SK-N-SH treated with all-trans-retinoic acid at 6 μM for 48 hours (cell line): Measurements from ENCODE around the gene TRIM45.
A peak's percentile ranks its signal among the peaks of the same experiment; 100 is the strongest.

Experiments used
- ATAC-seq: fragments of 200-7000 bp; cut with Tn5 transposase; 3 replicates; pipeline ENCODE4 v1.9.1; 2020; ENCODE audit warnings: mild to moderate bottlenecking, moderate library complexity
- BACH2 ChIP-seq: fragments of 250-450 bp; sonication (Bioruptor Pico); IDR thresholded peaks from 2 replicates; pipeline ENCODE4 v1.9.0; 2021; ENCODE audit warnings: mild to moderate bottlenecking, borderline replicate concordance
- CREB5 ChIP-seq: fragments of 250-450 bp; sonication (Bioruptor Pico); IDR thresholded peaks from 2 replicates; pipeline ENCODE4 v1.5.1; 2020; ENCODE audit warnings: low read depth, mild to moderate bottlenecking, moderate library complexity
- CSDC2 ChIP-seq: fragments of 250-450 bp; sonication (Bioruptor Pico); IDR thresholded peaks from 2 replicates; pipeline ENCODE4 v1.5.0; 2020; ENCODE audit warnings: mild to moderate bottlenecking, moderate library complexity
- ESRRG ChIP-seq: fragments of 250-450 bp; sonication (Bioruptor Pico); IDR thresholded peaks from 2 replicates; pipeline ENCODE4 v1.6.1; 2021; ENCODE audit warnings: mild to moderate bottlenecking
- ISL1 ChIP-seq: fragments of 250-450 bp; sonication (Bioruptor Pico); IDR thresholded peaks from 2 replicates; pipeline ENCODE4 v2.1.2; 2022; ENCODE audit warnings: mild to moderate bottlenecking, moderate library complexity
- TCF4 ChIP-seq: fragments of 250-450 bp; sonication (Bioruptor Pico); IDR thresholded peaks from 2 replicates; pipeline ENCODE4 v1.8.0; 2021; ENCODE audit warnings: mild to moderate bottlenecking, moderate library complexity, borderline replicate concordance
- TOX ChIP-seq: fragments of 250-450 bp; sonication (Bioruptor Pico); IDR thresholded peaks from 2 replicates; pipeline ENCODE4 v1.8.0; 2021; ENCODE audit warnings: mild to moderate bottlenecking, moderate library complexity, borderline replicate concordance
- TSHZ2 ChIP-seq: fragments of 250-450 bp; sonication (Bioruptor Pico); IDR thresholded peaks from 2 replicates; pipeline ENCODE4 v1.5.0; 2020; ENCODE audit warnings: mild to moderate bottlenecking, moderate library complexity
- ZC3H10 ChIP-seq: fragments of 250-450 bp; sonication (Bioruptor Pico); IDR thresholded peaks from 2 replicates; pipeline ENCODE4 v1.5.1; 2021; ENCODE audit warnings: mild to moderate bottlenecking, moderate library complexity
- ZNF70 ChIP-seq: fragments of 450-650 bp; formaldehyde crosslinking; IDR thresholded peaks from 2 replicates; pipeline ENCODE4 v1.5.0; 2020; ENCODE audit warnings: mild to moderate bottlenecking, moderate library complexity
- ZNF8 ChIP-seq: fragments of 450-650 bp; formaldehyde crosslinking; IDR thresholded peaks from 2 replicates; pipeline ENCODE4 v1.5.0; 2020; ENCODE audit warnings: mild to moderate bottlenecking, moderate library complexity
- TF ChIP-seq, protein P1 (sequence below): fragments of 250-450 bp; sonication (Bioruptor Pico); IDR thresholded peaks from 2 replicates; pipeline ENCODE4 v1.8.0; 2020; ENCODE audit warnings: mild to moderate bottlenecking, moderate library complexity, borderline replicate concordance
- TF ChIP-seq, protein P2 (sequence below): fragments of 250-450 bp; sonication (Bioruptor Pico); IDR thresholded peaks from 2 replicates; pipeline ENCODE4 v1.5.1; 2021; ENCODE audit warnings: mild to moderate bottlenecking, moderate library complexity

TRIM45 gene

DNA sequence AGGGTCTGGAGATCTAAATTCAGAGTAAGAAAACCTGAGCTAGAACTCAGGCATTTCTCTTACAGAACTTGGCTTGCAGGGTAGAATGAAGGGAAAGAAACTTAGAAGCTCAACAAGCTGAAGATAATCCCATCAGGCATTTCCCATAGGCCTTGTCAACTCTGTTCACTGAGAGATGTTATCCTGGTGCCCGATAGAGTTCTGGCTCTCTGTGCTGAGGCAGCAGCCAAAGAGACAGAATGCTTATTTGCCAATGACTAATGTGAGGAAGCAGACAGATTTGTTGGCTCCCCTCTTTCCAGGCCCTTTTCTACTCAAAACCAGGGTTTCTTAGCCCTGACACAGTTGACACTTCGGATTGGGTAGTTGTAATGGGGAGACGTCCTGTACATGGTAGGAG lies 22.3 kb upstream of the TRIM45 start:
- peak; percentile 33; the same call in 2 of the 3 replicates for ATAC-seq
- no peak for TF ChIP-seq ZNF70
- TF ChIP-seq, protein P1, sequence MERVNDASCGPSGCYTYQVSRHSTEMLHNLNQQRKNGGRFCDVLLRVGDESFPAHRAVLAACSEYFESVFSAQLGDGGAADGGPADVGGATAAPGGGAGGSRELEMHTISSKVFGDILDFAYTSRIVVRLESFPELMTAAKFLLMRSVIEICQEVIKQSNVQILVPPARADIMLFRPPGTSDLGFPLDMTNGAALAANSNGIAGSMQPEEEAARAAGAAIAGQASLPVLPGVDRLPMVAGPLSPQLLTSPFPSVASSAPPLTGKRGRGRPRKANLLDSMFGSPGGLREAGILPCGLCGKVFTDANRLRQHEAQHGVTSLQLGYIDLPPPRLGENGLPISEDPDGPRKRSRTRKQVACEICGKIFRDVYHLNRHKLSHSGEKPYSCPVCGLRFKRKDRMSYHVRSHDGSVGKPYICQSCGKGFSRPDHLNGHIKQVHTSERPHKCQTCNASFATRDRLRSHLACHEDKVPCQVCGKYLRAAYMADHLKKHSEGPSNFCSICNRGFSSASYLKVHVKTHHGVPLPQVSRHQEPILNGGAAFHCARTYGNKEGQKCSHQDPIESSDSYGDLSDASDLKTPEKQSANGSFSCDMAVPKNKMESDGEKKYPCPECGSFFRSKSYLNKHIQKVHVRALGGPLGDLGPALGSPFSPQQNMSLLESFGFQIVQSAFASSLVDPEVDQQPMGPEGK = no peak
- TF ChIP-seq, protein P2, sequence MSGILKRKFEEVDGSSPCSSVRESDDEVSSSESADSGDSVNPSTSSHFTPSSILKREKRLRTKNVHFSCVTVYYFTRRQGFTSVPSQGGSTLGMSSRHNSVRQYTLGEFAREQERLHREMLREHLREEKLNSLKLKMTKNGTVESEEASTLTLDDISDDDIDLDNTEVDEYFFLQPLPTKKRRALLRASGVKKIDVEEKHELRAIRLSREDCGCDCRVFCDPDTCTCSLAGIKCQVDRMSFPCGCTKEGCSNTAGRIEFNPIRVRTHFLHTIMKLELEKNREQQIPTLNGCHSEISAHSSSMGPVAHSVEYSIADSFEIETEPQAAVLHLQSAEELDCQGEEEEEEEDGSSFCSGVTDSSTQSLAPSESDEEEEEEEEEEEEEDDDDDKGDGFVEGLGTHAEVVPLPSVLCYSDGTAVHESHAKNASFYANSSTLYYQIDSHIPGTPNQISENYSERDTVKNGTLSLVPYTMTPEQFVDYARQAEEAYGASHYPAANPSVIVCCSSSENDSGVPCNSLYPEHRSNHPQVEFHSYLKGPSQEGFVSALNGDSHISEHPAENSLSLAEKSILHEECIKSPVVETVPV (CRISPR knock-in tag) = no peak
- TF ChIP-seq TSHZ2 (CRISPR knock-in tag) = no peak
- no peak for TF ChIP-seq ZNF8 (CRISPR knock-in tag)
- no peak for TF ChIP-seq TOX

GRCh38 chr1:117143172-117143571 lies 21.6 kb upstream of the TRIM45 start:
- TF ChIP-seq ESRRG (no peak), CREB5 (CRISPR knock-in tag) (no peak), CSDC2 (no peak), BACH2 (CRISPR knock-in tag) (no peak), TCF4 (CRISPR knock-in tag) (no peak), ISL1 (no peak)
- TF ChIP-seq, protein P2 (CRISPR knock-in tag) = no peak
- TF ChIP-seq, protein P1 = no peak
- ATAC-seq = no peak

- no peak for TF ChIP-seq CSDC2
- peak; percentile 69; the same call in 1 of the 2 replicates for TF ChIP-seq TCF4 (CRISPR knock-in tag)
- TF ChIP-seq TSHZ2 (CRISPR knock-in tag) = 0 out of 2 replicates have a peak, but pooled peaks have one; percentile 30
- TF ChIP-seq ZC3H10 = no peak
- ATAC-seq = no peak
These were observed 20.7 kb upstream of the TRIM45 start for GRCh38 chr1:117142200-117142599.
